ENCODE results near the gene AIP.
"Not testable (repeated sequence)": the region's sequence is repeated elsewhere in the genome, so short reads cannot be mapped to it uniquely, and the experiment has no call there.

GRCh38 chr11:67465530-67465929 is 17.3 kb upstream of the AIP start:
- not testable (repeated sequence) for TF ChIP-seq POLR2A, EP300 (IDR thresholded peaks at IDR 0.05)
